Fibroblast of the conjunctiva (primary cell): ENCODE results near the gene RCAN2.

Experiments
- DNase-seq: peaks from one replicate; pipeline ENCODE4 v3.0.0-alpha.2; 2010; ENCODE audit warnings: low read depth

Gene RCAN2

GRCh38 chr6:46254331-46254730 is 236.9 kb downstream of the RCAN2 start:
- DNase-seq = no peak

DNA sequence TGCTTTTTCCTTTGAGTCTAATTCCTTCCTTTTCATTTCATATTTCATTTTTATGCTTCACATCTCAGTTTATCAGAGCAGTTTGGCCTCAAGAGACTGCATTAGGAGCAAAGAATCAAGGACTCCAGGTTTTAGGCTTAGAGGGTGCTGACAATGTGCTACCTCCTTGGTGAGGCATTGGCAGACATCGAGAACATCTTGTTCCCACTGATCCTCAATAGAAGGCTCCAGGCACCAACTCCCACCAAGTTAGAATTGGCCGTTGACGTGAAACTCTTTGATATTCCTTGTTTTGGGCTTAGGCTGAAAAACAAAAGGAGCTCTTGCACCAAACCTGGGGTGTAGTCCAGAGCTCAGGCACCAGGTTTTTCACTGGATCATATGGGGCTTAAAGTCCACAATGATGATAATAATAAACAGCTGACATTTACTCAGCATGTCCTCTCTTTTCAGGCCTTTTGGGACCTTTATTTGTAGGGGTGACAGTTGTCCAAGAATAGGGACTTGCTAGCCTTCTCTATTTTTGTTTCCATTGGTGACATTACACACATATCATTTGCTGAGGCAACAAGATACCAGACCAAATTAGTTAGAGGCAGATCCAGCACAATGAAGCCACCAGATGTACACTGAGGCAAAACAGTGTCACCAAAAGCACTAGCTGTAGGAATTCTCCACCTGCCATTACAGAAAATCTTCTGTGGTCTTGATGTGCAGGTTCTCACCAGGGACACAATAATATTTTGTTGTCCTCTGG is 239.5 kb downstream of the RCAN2 start:
- no peak for DNase-seq

GRCh38 chr6:46248143-46248542 is 243.1 kb downstream of the RCAN2 start:
- DNase-seq = no peak

- DNase-seq = no peak
These were observed 244.5 kb downstream of the RCAN2 start for GRCh38 chr6:46246727-46247126.

DNA sequence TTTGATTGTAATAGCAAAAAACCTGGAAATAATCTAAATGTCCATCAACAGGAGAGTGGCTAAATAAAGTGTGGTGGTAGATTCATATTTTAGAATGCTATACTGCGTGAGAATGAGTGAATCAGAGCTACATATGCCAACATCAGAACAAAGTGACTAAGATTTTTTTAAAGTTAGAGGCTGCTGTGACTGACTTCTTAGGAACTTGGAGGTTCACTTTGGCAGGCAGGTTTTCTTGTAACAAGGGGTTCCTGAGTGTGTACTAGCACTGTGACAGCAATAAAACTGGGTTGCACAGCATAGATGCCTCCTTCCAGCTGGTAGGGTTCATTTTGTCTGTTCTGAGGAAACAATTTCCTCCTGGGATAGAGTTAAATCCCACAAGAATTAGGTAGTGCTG is 245.2 kb downstream of the RCAN2 start:
- no peak for DNase-seq

DNA sequence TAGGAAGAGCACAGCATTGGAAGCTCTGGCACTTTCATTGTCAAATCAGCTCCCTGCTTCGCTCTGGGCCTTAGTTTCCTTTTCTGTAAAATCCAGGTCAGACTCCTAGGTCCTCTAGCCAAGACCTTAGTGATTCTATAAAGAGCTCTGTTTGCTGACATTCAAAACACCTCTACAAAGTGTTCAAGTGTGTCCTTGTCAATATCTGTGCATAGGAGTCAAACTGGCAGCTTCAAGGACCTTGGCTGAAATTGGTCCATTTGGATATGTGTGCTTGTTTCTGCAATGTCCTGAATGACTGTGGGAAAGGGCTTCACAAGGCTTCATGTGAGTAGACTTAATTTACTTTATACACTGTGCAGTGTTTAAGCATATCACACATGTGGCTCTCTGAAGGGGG is 246.6 kb downstream of the RCAN2 start:
- DNase-seq = no peak

DNA sequence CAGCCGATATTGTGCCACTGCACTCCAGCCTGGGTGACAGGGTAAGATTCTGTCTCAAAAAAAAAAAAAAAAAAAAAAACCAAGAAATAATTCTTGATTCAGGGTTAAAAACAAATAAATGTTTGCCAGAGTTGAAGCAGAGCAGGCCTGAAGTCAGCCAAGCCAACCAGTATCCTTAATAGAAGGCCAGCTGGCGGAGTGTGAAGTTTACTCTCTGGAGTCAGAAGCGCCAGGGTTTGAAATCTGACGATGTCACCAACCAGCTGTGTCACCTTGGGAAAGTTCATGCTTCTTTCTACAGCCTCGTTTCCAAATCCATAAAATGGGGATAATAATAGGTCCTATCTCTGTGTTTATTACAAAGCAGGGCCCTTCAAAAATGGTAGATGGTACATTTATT is 247.5 kb downstream of the RCAN2 start:
- no peak for DNase-seq

DNA sequence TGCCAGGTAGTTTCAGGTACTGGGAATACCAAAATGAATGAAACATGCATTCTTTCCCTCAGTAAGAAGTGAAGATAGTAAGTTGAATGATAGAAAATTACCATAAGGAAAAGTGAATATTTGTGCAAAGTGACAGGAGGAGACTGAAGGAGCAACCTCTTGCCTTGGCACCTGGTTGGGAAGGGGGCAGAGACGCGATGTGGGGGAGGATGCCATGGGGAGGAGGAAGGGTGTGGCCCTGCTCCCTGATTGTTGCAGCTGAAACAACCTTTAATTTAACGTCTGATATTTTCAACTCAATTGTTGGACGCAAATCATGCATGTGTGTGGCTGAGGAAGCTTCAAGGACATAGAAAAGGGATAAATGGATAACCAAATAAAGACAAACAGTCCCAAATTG is 248.3 kb downstream of the RCAN2 start:
- no peak for DNase-seq

DNA sequence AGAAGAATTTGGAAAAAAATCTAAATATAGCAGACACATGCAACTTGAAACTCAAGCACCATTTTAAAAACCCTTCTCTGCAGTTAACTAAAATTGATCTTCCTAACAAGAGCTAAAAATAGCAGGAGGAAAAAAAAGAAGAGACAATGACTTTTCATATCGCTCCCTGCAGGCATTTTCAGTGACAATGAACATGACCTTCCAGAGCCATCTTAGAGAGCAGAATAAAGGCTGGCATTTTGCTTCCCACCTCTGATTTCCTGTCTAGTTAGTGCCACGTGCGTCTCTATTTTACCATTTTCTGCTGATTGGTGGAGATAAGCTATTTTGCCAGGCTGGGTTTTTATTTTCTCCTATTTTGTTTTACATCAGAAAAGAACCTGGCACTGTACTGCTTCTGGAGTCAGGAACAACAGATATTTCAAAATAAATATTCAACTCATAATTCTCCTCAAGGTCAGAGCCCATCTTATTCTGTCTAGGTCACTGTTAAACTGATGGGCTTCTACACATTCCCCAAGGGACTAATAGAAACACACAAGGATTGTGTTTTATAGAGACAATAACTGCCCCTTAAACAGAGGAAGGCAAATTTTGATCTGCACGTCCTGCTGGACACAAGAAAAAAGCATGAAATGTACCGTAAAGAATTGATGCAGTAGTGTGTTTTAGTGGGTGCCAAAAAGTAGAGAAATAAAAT is 250.2 kb downstream of the RCAN2 start:
- DNase-seq = no peak

DNA sequence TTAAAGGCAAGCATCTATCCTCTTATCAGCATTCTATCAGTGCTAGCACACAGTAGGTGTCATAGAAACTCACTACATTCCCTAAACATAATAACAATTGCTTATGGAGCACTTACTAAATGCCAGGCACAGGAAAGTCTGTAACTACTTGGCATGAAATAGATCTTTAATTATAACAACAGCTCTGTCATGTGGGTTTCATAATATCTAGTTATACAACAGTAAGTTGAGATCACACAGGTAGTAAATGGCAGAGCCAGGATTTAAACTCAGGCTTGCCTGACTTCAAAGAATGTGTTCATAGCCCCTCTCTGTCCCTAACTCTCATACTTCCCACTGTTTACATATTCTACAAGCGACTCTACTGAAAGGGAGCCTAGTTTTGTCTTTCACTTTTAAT is 254.5 kb downstream of the RCAN2 start:
- no peak for DNase-seq

DNA sequence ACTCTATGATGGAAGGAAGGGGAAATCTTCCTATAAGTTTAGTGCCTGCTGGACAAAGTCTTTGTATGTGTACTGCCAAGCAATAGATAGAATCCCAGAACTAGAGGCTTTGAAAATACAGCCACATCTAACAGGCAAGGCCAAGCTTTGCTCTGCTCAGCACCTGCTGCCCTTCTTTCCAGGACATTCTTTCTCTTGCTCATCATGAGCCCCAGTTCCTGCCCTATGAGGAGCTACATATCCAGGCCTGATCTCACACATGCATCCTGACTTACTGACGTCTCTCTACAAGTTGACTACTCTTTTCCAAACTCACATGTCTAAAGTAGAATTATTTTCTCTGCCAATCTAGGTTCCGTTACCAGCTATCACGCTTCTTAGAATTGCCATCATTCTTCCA is 256.0 kb downstream of the RCAN2 start:
- no peak for DNase-seq

DNA sequence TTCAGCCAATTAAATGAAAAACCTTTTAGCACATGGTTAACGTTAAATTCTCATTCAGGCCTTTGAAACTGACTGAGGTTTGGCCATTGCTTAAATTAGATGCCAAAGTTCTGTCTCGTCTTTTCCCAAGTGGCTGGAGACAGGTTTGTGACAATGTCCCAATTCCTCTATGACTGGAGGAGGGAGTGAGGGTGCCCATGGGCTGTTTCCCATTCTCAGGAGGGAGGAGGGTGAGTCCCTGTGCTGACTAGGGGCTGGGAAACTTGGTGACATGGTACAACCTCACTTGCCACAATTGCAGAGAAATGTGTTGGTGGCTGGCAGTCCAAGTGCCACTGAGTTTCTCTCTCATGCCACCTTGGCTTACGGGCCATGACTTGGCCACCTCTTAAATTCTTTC is 256.5 kb downstream of the RCAN2 start:
- no peak for DNase-seq

DNA sequence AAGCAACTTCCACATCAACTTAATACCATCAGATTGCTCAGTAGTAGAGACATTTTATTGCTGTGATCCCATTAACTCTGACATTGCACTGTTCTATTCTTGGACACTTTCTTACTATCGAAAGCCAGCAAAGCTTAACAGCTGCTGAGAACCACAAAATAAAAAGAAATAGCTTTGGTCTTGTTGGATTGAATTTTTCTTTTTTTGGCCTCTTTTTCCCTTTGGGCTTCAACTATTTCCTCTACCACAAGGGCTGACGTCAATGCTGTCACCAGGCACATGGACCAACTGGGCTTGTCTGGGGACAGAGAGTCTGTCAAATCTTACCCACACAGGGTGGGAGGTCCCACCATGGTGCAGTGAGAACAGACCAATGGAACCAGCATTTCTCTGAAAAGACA is 257.1 kb downstream of the RCAN2 start:
- no peak for DNase-seq

GRCh38 chr6:46233129-46233528 is 258.1 kb downstream of the RCAN2 start:
- no peak for DNase-seq

GRCh38 chr6:46222286-46222685 is 269.0 kb downstream of the RCAN2 start:
- DNase-seq = no peak

- DNase-seq = peak; percentile 30
These were observed 269.9 kb downstream of the RCAN2 start for GRCh38 chr6:46221222-46221793.

DNA sequence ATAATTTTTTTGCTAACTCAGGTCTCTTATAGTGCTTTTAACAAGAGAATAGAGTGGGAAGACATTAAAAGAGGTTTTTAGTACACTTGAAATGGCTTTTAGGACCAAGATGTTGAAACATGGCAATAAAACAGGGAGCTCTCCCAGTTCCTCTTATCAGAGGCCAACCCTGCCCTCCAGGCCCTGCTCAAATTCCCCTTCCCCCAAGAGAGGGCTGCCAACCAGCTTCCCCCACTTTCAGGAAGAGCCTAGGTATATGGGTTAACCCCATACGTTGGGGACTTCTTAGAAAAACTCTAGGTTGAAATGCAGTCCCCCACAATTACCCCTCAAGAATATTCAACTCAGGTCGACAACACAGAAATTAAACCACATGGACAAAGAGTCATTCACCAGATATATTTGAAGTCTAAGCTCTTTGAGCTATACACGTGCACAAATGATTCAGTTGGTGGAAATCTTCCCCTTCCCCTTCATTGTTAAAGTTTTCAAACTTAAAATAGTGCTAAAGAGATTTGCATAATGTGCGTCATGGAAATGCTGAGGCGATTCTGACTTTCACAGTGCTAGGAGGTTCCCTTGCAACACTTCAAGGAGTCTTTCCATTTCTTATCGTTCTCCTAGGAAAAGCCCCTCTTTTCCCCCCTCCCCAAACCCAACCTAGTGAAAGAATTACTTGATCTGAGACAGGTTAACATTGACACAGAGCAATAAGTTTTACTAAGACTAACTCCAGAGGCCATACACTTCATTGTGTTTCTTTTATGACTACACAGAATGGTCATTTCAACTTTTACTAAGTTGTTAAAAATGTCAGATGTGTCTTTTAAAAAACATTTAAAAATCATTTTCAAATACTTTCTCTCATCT is 270.7 kb downstream of the RCAN2 start:
- no peak for DNase-seq

DNA sequence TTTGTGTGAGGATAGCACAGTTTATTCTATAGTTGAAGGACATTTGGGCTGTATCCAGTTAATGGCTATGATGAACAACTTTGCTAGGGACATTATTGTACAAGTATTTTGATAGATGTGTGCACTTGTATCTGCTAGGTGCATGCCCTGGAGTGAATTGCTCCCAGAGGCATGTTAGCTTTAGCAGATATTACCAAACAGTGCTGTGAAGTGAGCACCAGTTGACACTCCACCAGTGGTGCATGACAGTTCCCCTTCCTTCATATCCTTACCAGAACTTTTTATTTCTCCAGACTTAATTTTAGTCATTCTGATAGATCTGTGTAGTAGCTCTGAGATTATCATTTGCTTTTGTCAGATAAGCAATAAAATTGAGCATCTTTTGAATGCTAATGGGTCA is 271.6 kb downstream of the RCAN2 start:
- no peak for DNase-seq

DNA sequence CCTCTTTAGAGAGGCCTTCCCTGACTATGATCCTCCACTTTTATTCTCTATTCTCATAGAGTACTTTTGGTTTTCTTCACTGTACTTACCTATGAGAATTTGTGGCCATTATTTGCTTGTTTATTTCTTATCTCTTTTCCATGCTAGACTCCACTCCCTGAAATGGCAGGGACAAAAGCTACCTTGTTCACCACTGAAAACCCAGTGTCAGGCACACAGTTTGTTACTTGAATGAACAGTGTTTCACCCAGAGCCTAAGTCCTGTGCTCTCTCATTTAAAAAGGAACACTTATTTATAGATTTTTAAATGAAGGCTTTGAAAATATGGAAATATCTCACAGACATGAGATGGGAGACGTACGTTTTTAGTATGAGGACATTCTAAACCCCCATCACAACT is 272.8 kb downstream of the RCAN2 start:
- DNase-seq = no peak

GRCh38 chr6:46217671-46218131 is 273.5 kb downstream of the RCAN2 start:
- no peak for DNase-seq

GRCh38 chr6:46216879-46217278 is 274.4 kb downstream of the RCAN2 start:
- no peak for DNase-seq

- DNase-seq = no peak
These were observed 275.5 kb downstream of the RCAN2 start for GRCh38 chr6:46215777-46216176.
